ENCODE data around the gene MPL.

The MPL gene

GRCh38 chr1:43370564-43370963 is 32.9 kb downstream of the MPL start:
- Histone ChIP-seq H3K4me3 (no peak overlapping the region), H3K9me3 (no peaks in the 10 kb centered on the region), H4K20me1 (peaks cover 13% of the 10 kb centered on the region), H3K36me3 (peaks cover 5% of the 10 kb centered on the region), H3K4me1 (peaks cover 25% of the 10 kb centered on the region), H3K4me2 (no peak overlapping the region), H3K27ac (no peak overlapping the region), H3K9ac (no peak overlapping the region), H3K27me3 (no peaks in the 10 kb centered on the region)
- no peak for TF ChIP-seq Cebpa-rat (IDR thresholded peaks at IDR 0.05)

DNA sequence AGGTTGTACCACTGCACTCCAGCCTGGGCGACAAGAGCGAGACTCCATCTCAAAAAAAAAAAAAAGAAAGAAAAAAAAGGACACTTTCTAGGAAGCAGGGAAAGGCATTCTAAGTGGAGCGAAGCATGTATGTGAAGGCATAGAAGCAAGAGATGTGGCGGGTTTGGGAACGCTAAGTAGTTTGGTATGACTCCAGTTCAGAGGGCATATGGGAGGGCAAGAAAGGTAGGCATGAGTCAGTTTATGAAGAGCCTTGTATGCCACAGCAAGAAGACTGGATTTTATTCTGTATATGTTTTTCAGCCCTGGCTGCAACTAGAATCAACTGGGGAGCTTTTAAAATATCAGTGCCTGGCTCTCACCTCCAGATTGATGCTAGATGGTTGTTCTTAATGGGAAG is 34.6 kb downstream of the MPL start:
- Histone ChIP-seq H3K4me2 (no peak overlapping the region), H3K27me3 (no peaks in the 10 kb centered on the region), H3K4me1 (peaks cover 9% of the 10 kb centered on the region), H3K36me3 (no peaks in the 10 kb centered on the region), H4K20me1 (no peaks in the 10 kb centered on the region; the same call in 1 of the 2 replicates), H3K9ac (no peak overlapping the region), H3K27ac (no peak overlapping the region), H3K4me3 (no peak overlapping the region), H3K9me3 (no peaks in the 10 kb centered on the region)
- no peak for TF ChIP-seq Cebpa-rat (IDR thresholded peaks at IDR 0.05)

DNA sequence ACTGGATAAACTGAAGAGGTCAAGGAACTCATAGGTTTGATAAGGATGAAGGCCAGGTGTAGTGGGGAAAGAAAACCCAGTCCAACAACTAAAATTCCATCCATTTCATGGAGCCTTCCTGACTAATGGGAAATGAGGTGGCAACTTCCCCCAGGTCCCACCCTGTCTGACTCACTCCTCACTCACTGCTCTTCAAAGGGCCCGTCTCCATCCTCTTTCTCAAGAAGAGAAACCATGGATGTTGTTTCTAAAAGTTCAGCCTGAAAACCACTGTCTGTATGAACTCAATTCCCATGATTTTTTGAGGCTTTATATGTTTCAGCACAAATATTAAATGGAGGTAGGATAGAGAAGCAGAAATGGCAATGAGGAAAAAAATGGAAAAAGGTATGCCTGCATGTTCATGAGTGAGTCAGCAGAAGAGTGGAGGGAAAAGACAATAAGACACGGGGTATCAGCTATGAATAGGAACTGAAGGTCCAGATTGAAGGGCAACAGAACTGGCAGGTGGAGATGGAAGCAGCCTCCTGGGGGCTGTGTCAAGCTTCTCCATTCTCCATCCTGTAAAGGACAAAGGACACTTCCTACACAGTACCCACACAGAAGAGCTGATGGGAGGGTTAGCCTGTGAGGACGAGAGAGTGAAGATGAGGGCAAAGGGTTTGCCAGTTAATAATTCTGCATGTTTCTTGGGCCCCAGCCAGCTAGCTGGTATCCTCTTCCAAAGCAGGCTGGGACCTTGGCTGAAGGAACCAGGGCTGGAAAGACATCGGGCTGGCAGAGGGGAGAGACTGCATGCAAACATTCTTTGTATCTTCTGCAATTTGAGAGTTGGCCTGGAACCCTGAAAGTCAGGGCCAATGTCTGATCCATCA is 35.7 kb downstream of the MPL start:
- Histone ChIP-seq H3K9me3 (no peaks in the 10 kb centered on the region), H3K9ac (no peak overlapping the region), H3K27ac (no peak overlapping the region), H4K20me1 (no peaks in the 10 kb centered on the region), H3K36me3 (peaks cover 7% of the 10 kb centered on the region; the same call in 1 of the 2 replicates), H3K4me2 (no peak overlapping the region), H3K4me3 (no peak overlapping the region), H3K27me3 (no peaks in the 10 kb centered on the region), H3K4me1 (peaks cover 9% of the 10 kb centered on the region)
- TF ChIP-seq Cebpa-rat (IDR thresholded peaks at IDR 0.05), result no peak

GRCh38 chr1:43376723-43377235 is 39.2 kb downstream of the MPL start:
- H3K4me2 ChIP-seq, result no peak overlapping the region
- no peak overlapping the region for H3K27ac ChIP-seq
- TF ChIP-seq Cebpa-rat (IDR thresholded peaks at IDR 0.05), result no peak
- H3K9ac ChIP-seq, result no peak overlapping the region
- no peaks in the 10 kb centered on the region for H3K27me3 ChIP-seq
- H3K4me1 ChIP-seq, result no peaks in the 10 kb centered on the region; the same call in 1 of the 2 replicates
- no peaks in the 10 kb centered on the region for H3K9me3 ChIP-seq
- no peak overlapping the region for H3K4me3 ChIP-seq
- peaks cover 22% of the 10 kb centered on the region for H3K36me3 ChIP-seq
- H4K20me1 ChIP-seq, result no peaks in the 10 kb centered on the region

DNA sequence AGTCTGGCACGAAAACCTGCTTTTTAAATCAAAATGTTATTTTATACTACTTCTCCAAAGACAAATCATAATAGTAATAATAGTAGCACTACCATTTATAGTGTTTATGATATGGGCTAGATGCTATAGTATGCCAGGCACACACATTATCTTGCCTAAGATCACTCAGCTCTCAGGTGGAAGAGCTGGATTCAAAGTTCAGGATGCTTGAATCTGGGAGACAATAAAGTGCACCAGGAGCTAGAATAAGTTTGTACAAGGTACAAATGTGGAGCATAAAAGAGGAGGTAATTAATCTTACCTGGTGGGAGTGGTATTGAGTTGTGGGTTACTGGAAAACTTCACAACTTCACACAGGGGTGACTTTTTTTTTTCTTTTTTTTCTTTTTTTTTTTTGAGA is 40.2 kb downstream of the MPL start:
- TF ChIP-seq Cebpa-rat (IDR thresholded peaks at IDR 0.05), result no peak
- H3K27me3 ChIP-seq, result no peaks in the 10 kb centered on the region
- H3K4me3 ChIP-seq, result no peak overlapping the region
- no peak overlapping the region for H3K27ac ChIP-seq
- H3K4me2 ChIP-seq, result no peak overlapping the region
- H3K9me3 ChIP-seq, result no peaks in the 10 kb centered on the region
- H3K36me3 ChIP-seq, result peaks cover 32% of the 10 kb centered on the region
- H3K4me1 ChIP-seq, result no peaks in the 10 kb centered on the region; the same call in 1 of the 2 replicates
- H4K20me1 ChIP-seq, result no peaks in the 10 kb centered on the region
- no peak overlapping the region for H3K9ac ChIP-seq

DNA sequence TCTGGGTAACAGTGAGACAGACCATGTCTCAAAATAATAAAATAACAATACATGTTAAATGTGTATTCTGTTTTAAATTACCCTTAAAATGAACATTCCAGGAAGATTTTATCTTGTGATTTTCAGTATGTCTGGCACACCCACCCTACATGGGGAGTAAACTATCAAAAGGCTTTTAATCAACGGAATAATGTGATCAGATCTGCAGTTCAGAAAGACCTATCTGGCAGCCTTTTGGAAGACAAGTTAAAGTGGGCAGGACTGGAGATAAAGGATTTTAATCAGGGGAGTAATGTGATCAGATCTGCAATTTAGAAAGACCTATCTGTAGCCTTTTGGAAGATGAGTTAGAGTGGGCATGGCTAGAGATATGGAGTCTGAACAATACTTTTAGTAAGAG is 41.9 kb downstream of the MPL start:
- peaks cover 49% of the 10 kb centered on the region for H3K36me3 ChIP-seq
- H3K4me3 ChIP-seq, result no peak overlapping the region
- H3K27ac ChIP-seq, result no peak overlapping the region
- no peaks in the 10 kb centered on the region for H3K9me3 ChIP-seq
- no peak overlapping the region for H3K9ac ChIP-seq
- no peak overlapping the region for H3K4me2 ChIP-seq
- H3K4me1 ChIP-seq, result no peaks in the 10 kb centered on the region; the same call in 1 of the 2 replicates
- H4K20me1 ChIP-seq, result no peaks in the 10 kb centered on the region
- TF ChIP-seq Cebpa-rat (IDR thresholded peaks at IDR 0.05), result no peak
- H3K27me3 ChIP-seq, result no peaks in the 10 kb centered on the region

- TF ChIP-seq Cebpa-rat (IDR thresholded peaks at IDR 0.05), result no peak
- H3K36me3 ChIP-seq, result peaks cover 70% of the 10 kb centered on the region
- no peak overlapping the region for H3K4me2 ChIP-seq
Measured at GRCh38 chr1:43381612-43382011, 44.0 kb downstream of the MPL start.

DNA sequence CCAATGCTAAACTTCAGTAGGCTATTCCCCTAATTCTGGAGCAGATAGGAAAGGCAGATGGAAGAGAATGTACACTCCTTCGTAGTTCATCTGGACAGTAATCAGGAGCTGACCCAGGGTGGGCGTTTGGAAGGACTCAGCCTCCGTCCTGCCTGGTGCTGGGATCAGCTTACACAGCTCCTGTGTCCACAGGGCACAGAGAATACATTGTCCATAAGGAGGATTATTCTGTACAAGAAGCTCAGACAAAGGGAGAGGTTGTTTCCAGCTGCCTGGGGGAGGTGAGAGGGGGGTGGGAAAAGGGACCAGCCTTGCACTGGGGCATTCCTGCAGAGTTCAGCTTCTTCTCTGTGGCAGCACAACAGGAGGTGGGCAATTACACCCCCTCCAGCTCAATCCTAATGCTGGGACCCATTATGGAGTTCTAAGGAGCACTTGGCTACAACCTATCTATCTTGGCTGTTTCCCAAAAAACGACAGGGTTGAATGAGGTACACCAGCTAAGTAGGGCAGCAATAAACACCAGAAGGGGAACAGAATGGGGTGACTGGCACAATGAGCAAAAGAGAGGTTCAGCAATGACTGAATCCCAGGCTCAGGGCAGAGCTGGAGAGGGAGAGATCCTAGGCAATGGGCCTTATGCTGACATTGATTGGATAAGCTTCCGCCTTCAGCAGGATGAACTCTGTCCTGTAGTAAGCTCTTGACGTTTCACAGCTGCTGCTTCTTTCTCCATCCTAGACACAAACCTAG is 44.6 kb downstream of the MPL start:
- H4K20me1 ChIP-seq, result no peaks in the 10 kb centered on the region
- no peak overlapping the region for H3K27ac ChIP-seq
- H3K9ac ChIP-seq, result no peak overlapping the region
- peaks cover 76% of the 10 kb centered on the region for H3K36me3 ChIP-seq
- no peak overlapping the region for H3K4me3 ChIP-seq
- H3K4me1 ChIP-seq, result no peaks in the 10 kb centered on the region; the same call in 1 of the 2 replicates
- no peak overlapping the region for H3K4me2 ChIP-seq
- no peaks in the 10 kb centered on the region for H3K27me3 ChIP-seq
- no peaks in the 10 kb centered on the region for H3K9me3 ChIP-seq
- no peak for TF ChIP-seq Cebpa-rat (IDR thresholded peaks at IDR 0.05)

More at GRCh38 chr1:43381612-43382011, 44.0 kb downstream of the MPL start:
- no peaks in the 10 kb centered on the region for H4K20me1 ChIP-seq
- H3K4me3 ChIP-seq, result no peak overlapping the region
- no peaks in the 10 kb centered on the region for H3K9me3 ChIP-seq
- no peaks in the 10 kb centered on the region for H3K27me3 ChIP-seq
- no peak overlapping the region for H3K9ac ChIP-seq
- H3K4me1 ChIP-seq, result no peaks in the 10 kb centered on the region; the same call in 1 of the 2 replicates
- H3K27ac ChIP-seq, result no peak overlapping the region

- H3K4me2 ChIP-seq, result no peak overlapping the region
- H3K4me3 ChIP-seq, result no peak overlapping the region
- peaks cover 74% of the 10 kb centered on the region for H3K36me3 ChIP-seq
- no peak overlapping the region for H3K27ac ChIP-seq
- peaks cover 5% of the 10 kb centered on the region; the same call in 1 of the 2 replicates for H4K20me1 ChIP-seq
- H3K9ac ChIP-seq, result no peak overlapping the region
- no peaks in the 10 kb centered on the region for H3K27me3 ChIP-seq
- H3K9me3 ChIP-seq, result no peaks in the 10 kb centered on the region
- peaks cover 8% of the 10 kb centered on the region for H3K4me1 ChIP-seq
- TF ChIP-seq Cebpa-rat (IDR thresholded peaks at IDR 0.05), result no peak
Measured at GRCh38 chr1:43383449-43383848, 45.8 kb downstream of the MPL start.

- no peaks in the 10 kb centered on the region for H3K9me3 ChIP-seq
- H3K36me3 ChIP-seq, result peaks cover 62% of the 10 kb centered on the region
Measured at GRCh38 chr1:43386676-43387075, 49.1 kb downstream of the MPL start.

More at GRCh38 chr1:43386676-43387075, 49.1 kb downstream of the MPL start:
- Histone ChIP-seq H3K27me3 (no peaks in the 10 kb centered on the region), H4K20me1 (peaks cover 8% of the 10 kb centered on the region; the same call in 1 of the 2 replicates), H3K4me3 (no peak overlapping the region), H3K9ac (no peak overlapping the region), H3K4me1 (peaks cover 25% of the 10 kb centered on the region), H3K27ac (no peak overlapping the region), H3K4me2 (no peak overlapping the region)
- TF ChIP-seq Cebpa-rat (IDR thresholded peaks at IDR 0.05), result no peak

All from BLaER1 (cell line).